ENCODE results near the gene C9. TPM values are rescaled to one million over a fixed set of nuclear protein-coding genes. Genes with fewer than 3 reads are reported as not detected.
"Not testable (repeated sequence)": the region's sequence is repeated elsewhere in the genome, so short reads cannot be mapped to it uniquely, and the experiment has no call there.

C9 gene
- total RNA-seq, 1 donor from 2014 or later, result under 0.01 TPM

DNA sequence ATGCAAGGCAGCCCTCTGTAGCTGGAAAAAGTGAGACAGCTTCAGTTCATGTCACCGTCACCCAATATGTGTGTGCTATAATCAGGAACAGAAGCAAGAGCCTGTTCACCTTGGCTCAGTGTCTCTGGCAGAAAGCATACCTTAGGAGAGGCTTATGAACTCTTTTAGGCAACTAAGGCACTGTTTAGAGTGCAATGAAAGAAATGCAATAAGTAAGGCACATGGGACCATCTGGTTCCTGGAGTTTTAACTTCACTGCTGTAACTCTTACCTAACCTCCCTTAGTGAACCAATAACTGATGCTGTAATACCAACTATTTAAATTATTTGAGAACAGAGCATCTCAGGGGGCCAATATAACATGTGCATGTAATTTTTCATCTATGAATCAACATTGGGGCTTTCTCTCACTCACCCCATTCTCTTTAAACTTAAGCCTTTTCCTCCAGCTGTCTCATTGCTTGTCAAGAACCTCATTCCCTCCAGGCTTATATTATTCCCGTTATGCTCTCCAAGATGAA, 32.4 kb downstream of the C9 start:
- no peak for DNase-seq (ENCODE audit: low read depth in 2 of 2)

DNA sequence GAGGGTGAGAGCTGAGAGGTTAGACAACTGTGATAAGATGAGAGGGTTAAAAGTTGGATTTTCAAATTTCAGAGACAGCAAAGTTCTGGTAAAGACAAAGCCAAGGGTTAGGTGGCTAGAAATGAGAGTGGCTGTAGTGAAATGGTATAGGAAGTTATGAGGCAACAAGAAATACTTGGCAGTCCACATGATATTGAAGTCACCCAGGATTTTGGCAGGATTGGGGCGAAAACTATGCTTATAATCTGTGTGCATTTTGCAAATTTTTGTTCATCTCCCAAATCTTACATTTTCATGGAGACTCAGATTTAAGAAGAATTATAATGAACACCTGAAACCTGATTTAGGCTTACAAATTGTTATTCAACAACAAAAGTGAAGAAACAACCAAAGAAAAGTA, 35.6 kb downstream of the C9 start:
- DNase-seq (ENCODE audit: low read depth in 2 of 2), result no peak

DNA sequence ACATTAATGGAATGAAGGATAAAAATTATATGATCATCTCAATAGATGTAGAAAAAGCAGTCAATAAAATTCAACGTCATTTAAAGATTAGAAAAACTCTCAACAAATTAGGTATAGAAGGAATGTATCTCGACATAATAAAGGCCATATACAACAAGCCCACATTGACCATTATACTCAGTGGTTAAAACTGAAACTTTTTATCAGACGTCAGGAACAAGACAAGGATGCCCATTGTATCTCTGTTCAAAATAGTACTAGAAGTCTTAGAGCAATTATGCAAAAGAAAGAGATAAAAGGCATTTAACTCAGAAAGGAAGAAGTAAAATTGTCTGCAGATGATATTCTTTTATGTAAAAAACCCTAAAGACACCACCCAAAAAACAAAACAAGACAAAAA, 40.8 kb downstream of the C9 start:
- no peak for DNase-seq (ENCODE audit: low read depth in 2 of 2)

DNA sequence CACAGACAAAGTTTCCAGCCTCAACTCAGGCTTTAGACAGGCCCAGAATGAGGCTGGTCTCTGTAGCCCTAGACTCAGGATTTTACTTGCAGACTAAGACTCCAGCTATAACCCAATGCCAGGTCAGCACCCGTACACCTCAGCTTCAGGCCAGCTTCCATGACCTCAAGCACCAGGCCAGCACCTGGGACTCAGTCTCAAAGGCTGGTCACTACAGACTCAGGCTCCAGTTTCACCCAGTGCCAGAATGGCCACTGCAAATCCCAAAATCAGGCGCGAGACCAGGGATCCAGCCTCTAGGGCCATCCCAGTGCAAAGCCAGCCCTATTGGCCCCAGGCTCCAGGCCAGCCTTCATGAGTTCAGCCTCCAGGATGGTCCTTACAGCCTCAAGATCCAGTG, 44.9 kb downstream of the C9 start:
- no peak for DNase-seq (ENCODE audit: low read depth in 2 of 2)

DNA sequence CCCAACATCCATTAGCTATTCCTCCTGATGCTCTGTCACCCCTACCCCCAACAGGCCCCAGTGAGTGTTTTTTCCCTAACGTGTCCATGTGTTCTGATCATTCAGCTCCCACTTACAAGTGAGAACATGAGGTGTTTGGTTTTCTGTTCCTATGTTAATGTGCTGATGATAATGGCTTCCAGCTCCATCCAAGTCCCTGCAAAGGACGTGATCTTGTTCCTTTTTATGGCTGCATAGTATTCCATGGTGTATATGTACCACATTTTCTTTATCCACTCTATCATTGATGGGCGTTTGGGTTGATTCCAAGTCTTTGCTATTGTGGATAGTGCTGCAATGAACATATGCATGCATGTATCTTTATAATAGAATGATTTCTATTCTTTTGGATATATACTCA, 47.8 kb downstream of the C9 start:
- not testable (repeated sequence) for DNase-seq (ENCODE audit: low read depth in 2 of 2)

DNA sequence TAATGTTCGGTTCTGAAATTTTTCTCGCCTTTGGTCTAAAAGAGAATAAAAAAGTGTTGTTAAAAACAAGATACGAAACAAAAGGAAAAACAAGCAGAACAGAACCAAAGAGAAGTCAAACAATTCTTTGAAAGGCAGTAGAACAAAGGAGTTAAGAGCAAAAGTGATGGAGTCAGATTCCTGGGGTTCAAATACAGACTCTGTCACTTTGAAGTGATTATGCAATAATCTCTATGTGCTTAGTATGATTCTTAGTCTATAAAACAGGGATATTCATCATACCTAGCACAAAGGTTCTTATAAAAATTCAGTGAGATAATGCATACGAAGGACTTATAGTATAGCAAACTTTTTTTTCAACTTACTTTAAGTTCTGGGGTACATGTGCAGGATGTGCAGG, 48.3 kb downstream of the C9 start:
- no peak for DNase-seq (ENCODE audit: low read depth in 2 of 2)

DNA sequence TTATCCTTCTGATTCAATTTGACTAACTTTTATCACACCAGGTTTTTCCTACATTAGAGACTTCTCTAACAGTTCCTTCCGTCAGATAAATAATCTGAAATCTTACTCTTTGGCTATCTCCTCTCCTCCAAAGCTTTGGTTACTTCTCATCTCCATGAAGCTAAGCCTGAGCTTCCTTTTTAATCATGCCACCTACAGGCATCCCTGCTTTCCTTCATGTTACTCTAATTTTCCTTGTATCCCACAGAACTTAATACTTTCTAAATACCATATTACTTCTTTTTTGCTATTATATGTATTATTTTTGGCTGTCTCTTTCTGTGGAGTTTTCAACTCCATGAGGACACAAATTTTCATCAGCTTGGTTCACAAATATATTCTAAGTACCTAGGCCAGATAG, 49.7 kb downstream of the C9 start:
- DNase-seq (ENCODE audit: low read depth in 2 of 2), result no peak

DNA sequence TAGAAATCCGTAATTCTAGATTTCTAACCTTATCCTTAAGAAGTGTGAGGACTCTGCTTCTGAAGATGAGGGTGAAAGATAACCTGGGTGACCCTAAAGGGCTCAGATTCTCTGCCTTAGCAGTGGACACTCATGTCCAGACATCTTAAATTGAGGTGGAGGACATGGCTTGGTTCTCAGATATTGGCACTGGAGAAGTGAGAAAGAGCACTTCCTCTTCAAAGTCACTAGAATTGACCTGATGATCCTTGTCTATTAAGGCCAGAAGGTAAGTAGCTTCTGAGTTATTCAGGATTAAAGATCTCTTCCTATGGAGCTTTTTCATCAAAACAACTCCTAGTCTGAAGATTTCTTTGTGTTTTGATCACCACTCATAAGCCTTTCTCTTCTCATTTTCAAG, 54.8 kb downstream of the C9 start:
- no peak for DNase-seq (ENCODE audit: low read depth in 2 of 2)

DNA sequence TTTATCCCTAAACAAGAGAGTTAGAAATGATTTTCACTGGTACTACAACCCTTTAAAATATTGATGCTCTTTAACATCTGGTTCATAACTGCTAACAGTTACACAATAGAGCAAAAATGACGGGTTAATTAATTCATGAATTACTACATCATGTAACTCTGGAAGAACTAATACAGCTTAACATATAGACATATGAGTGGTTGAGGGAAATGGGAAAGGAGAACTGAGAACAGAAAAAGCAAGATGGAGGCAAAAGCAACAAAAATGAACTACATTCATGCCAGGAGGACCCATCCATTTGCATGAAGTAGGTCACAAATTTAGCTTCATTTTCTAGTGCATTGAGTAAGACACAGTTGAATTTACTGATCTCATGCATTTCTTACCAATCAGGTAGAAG, 61.8 kb downstream of the C9 start:
- no peak for DNase-seq (ENCODE audit: low read depth in 2 of 2)

DNA sequence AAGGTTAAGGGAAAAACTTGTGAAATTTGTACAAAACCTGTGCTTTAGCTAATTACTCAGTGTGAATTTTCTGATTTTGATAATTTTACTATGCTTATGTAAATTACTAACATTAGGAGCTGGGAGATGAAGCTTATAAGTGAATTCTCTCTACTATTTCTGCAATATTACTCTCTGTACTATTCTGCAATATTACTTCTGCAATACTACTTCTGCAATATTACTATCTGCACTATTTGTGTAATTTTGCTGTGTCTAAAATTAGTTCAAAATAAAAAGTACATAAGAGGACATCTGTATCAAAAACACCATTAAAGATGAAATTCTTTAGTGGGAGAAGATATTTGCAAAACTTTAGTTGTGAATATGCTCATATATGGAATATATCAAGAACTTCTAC, 62.9 kb downstream of the C9 start:
- DNase-seq (ENCODE audit: low read depth in 2 of 2), result no peak

DNA sequence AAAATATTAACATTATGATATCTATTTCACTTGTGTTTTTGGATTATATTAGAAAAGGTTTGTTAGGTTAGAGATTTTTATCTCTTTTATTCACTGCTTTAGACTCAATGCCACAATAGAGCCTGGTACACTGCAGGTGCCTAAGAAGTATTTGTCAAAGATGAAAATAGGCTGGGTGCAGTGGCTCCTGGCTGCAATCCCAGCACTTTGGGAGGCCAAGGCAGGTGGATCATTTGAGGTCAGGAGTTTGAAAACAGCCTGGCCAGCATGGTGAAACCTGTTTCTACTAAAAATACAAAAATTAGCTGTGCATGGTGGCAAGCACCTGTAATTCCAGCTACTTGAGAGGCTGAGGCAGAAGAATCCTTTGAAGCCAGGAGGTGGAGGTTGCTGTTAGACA, 64.3 kb downstream of the C9 start:
- no peak for DNase-seq (ENCODE audit: low read depth in 2 of 2)

DNA sequence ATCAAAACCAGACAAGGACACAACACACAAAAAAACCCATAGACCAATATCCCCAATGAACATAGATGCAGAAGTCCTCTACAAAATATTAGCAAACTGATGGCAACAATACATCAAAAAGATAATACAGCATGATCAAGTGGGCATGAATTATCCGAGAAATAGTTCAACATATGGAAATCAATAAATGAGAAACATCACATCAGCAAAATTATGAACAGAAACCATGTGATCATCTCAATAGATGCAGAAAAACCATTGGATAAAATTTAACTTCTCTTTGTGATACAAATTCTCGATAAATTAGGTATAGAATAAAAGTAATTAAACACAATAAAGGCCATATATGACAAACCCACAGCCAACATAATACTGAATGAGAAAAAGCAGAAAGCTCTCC, 69.6 kb downstream of the C9 start:
- no peak for DNase-seq (ENCODE audit: low read depth in 2 of 2)

DNA sequence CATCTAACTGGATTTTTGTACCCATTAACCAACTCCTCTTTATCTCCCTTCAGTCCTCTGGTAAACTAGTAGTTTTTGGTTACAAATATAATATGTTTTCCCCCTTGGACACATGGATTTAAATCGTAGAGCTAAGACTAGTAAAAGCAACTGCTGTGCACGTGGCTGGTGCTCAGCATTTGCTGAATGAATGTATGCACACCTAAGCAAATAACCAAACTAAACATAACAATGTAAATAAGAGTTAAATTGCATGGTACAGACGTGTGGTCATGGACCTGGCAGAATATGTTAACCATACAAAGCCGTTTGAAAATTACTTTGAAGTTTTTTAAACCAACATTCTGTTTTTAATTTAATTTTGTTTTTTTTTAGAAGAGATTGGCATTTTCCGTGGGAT, 79.7 kb downstream of the C9 start:
- DNase-seq (ENCODE audit: low read depth in 2 of 2), result no peak

DNA sequence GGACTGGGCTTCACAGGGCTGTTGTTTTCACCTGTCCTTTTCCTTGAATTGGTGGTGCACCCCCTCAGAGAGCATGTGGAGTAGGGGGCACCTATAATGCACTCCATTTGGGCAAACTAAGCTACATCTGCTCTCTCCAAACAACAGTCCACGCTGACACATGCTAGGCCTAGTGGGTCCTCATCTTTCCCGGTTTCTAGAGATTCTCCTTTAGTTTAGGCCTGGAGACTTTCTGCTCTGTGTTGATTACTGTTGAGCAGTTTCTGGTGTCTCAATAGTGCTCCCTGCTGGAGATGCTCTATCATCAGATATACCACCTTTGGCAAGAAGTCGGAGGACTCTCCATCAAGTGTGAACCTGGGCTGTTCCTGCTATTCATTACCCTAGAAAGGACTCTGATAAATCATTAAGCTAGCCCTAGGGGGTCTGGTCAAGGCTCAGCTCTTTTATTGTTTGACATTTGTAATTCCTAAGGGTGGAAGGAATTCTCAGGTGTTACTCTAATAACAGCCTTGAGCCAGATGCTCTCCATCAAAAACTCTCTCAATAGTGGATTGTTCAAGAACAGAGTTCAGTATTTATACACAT, 81.0 kb downstream of the C9 start:
- DNase-seq (ENCODE audit: low read depth in 2 of 2), result peak; percentile 68 to 79

DNA sequence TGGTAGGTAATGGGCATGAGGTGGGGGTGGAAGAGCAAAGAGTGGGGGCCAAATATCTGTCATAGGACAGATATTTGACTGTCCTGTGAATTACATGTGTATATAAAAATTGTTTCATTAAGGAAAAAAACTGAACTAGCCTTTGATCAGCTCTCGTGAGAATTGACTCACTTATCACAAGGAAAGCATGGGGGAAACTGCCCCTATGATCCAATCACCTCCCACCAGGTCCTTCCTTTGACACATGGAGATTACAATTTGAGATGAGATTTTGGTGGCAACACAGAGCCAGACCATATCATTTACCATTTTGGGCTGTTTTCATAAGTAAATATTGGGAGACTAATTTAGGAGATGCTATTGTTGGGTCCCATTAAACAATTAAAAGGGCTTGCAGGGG, 81.7 kb downstream of the C9 start:
- DNase-seq (ENCODE audit: low read depth in 2 of 2), result no peak

DNA sequence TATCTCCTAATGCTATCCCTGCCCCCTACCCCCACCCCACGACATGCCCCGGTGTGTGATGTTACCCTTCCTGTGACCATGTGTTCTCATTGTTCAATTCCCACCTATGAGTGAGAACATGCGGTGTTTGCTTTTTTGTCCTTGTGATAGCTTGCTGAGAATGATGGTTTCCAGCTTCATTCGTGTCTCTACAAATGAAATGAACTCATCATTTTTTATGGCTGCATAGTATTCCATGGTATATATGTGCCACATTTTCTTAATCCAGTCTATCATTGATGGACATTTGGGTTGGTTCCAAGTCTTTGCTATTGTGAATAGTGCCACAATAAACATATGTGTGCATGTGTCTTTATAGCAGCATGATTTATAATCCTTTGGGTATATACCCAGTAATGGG, 88.4 kb downstream of the C9 start:
- not testable (repeated sequence) for DNase-seq (ENCODE audit: low read depth in 2 of 2)

DNA sequence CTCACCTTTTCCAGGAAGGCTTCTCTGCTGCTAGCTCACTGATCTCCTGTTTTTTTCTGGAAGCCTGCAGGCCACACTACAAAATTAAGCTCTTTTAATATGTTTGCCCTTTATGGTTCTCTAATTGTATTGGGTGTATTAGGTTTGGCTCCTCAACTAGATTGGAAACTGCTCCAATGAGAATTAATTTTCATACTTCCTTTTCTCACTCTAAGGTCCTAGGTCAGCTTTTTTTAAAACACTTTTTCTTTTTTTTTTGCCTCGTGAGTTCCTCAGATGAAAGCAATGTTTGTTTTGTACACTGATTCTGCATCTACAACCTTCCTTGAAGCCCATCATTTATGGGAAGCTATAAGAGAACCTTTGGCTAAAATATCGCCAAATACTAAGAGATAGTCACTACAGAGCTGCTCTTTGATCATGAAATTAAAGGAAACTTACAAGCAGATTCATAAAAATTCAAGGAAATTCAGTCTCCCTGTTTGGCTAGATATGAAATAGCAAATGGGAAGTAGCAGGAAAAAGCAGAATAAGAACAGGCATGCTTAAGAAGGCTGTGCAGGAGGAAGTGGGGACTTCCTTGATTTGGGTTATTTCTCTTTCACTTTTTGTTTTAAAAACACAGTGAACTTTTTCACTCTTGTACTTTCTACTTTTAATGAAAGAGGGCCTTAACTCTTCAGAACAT, 89.8 kb downstream of the C9 start:
- DNase-seq (ENCODE audit: low read depth in 2 of 2), result peak in 1 of 2 donors; percentile 44

DNA sequence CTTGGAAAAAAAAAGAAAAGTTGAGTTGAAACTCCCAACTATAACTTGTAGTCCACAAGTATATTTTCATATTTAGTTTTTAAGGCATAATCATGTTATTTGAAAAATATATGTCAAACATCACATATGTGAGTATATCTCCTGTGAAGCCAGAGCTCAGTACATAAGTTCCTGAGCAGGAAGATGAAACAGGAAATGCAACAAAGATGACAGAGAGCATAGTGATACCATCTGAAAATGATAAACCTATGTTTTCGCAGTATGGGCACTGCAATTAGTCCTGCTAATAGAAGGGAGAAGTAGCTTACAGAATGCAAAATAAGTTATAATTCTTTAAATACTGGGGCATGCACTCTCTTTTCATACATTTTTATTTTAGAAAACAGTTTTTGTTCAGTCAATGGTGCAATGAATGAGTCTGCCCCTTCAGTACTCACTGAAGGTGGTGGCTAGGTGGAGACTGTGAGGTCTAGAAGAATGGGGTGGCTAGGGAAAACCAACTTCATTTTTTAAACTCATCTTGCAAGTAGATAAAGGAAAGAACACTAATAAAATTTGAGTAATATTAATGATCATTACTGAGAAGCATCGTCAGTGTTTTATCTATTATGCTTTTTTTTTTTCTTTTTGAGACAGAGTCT, 90.9 kb downstream of the C9 start:
- no peak for DNase-seq (ENCODE audit: low read depth in 2 of 2)

DNA sequence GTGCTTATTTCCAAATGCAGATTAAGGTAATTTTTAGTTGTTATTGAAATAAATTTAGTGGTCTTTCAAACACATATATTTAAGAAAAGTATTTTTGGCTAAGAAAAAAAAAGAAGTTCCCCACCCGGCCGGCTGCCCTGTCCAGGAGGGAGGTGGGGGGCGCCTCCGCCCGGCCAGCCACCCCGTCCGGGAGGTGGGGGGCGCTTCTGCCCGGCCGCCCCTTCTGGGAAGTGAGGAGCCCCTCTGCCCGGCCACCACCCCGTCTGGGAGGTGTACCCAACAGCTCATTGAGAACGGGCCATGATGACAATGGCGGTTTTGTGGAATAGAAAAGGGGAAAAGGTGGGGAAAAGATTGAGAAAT, 91.4 kb downstream of the C9 start:
- DNase-seq (ENCODE audit: low read depth in 2 of 2), result not testable (repeated sequence)

DNA sequence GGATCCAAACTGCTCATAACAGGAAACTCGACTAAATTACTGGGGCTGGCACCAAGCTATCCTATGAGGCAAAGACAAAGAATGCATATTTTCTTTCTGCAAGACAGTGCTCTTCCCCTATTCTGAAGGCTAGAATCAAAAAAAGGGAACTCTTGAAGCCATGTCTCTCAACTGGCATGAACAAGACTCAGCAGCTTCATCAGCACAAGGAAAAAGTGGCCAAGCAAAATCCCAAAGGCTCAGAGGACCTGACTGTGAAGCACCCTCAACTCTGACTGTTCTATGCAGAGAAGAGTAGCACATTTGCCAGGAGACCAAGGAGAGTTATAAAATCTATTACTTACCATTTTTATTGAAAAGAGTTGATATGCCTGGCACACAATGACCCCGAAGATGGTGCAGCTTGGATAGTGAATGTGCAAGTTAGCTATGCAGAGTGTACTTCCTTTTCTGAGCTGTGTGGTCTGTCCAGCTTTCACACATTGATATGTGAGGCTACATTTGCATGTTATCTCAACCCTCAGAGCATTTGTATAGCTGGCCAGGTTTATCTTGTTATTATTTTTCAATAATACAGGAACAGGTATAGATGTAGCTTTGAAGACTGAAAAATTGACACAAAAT, 94.0 kb downstream of the C9 start:
- no peak for DNase-seq (ENCODE audit: low read depth in 2 of 2)

DNA sequence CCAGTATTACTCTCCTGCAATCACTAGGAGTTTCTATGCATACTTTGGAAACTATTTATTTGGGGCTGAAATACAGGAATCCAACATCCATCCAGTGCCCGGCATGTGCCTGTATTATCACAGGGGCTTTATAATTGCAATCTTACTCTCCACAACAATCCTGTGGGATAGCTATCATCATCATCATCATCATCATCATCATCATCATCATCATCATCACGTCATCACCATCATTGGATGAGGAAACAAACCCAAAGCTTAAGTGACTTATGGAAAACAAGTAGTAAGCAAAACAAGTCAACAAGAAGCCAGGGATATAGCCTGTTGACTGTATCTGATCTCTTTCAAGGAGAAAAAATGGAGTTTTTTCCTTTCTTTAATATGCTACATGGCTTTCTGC, 97.1 kb downstream of the C9 start:
- no peak for DNase-seq (ENCODE audit: low read depth in 2 of 2)

DNA sequence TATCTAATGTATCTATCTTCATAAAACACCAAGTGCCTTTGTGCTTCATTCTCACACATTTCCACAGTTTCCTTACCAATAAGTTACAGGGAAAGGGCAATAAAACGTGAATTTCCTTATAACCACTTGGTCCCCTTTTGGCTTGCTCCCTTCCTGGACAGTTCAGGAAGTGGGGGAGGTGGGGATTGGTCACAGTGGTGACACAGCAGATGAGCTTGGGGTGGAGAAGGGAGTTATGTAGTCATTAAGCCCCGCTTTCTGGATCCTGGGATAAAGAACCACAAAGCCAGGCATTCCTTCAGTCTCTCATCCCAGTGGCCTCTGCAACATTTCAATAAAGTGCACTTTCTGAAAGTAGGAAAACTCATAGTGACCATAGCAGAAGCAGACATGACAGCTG, 97.9 kb downstream of the C9 start:
- DNase-seq (ENCODE audit: low read depth in 2 of 2), result peak in 1 of 2 donors; percentile 2

DNA sequence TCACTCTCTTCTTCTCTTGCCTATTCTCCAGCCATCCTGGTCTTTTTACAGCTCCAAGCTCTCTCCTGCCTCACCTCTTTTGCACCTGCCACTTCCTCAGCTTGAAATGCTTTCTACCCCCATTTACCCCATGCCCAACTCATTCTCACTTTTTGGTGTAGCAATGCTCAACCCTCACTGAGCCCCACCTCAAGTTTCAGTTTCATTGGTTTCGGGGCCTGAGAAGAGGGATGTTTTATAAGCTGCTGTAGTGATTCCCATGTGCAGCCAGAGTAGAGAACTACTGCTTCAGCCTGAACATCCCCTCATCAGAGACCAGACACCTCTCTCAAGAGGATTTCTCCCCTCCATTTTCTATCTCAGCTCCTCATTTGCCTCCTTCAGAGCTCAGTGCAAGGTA, 99.8 kb downstream of the C9 start:
- no peak for DNase-seq (ENCODE audit: low read depth in 2 of 2)
